ENCODE measurements around the gene RNF26.
A peak's percentile ranks its signal among the peaks of the same experiment; 100 is the strongest.

Gene RNF26

DNA sequence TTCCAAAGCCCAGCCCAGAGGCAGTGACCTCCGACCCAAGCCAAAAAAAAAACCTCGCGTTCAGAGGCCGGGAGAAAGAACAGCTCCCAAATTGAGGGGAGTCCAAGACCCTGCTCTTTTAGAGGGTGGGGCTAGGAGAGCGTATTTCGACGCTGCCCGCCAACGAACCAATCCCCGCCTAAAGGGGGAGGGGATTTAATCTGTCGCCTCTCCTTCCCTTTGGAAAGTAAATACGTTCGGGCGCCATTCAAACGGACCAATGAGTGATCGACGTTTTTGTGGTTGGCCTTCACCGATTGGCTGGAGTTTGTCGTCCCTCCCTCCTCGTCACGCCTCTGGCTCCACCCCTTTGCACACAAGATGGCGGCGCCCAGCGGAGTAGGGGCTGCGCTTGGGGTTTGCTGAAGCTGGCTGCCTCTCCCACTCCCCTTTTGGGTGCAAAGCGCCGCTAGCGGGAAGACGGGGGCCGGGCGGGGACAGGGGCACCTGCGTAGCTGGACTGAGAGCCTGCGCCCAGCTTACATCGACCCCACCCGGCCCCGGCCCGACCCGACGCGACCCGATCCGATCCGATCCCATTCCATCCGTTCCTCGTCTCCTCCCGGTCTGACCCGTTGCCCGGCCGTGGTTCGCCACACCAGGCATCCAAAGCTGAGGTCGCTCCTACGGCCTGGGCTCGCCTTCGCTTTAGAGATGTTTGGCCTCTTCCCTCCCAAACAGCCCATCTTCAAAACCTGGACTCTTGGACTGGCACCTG lies at the start of gene RNF26:
Gene RNF26 (plus strand): TSS at position 354 of the 757 bp plus-strand sequence. CDS start 596 bp downstream, outside the sequence.
- peak; percentile 97 for DNase-seq

DNA sequence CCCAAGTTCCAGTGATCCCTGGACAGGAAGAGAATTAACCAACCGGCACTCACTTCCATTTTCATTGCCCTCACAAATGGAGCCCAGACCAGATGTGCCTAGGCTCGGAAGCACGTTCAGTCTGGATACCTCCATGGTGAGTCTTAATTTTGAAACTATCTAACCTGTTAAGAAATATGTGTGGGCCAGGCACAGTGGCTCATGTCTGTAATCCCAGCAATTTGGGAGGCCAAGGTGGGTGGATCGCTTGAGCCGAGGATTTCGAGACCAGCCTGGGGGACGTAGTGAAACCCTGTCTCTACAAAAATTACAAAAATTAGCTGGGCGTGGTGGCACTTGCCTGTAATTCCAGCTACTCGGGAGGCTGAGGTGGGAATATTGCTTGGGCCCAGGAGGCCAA lies 48.9 kb upstream of the RNF26 start:
- DNase-seq, result no peak

GRCh38 chr11:119288219-119288618 lies 46.1 kb upstream of the RNF26 start:
- no peak for DNase-seq

DNA sequence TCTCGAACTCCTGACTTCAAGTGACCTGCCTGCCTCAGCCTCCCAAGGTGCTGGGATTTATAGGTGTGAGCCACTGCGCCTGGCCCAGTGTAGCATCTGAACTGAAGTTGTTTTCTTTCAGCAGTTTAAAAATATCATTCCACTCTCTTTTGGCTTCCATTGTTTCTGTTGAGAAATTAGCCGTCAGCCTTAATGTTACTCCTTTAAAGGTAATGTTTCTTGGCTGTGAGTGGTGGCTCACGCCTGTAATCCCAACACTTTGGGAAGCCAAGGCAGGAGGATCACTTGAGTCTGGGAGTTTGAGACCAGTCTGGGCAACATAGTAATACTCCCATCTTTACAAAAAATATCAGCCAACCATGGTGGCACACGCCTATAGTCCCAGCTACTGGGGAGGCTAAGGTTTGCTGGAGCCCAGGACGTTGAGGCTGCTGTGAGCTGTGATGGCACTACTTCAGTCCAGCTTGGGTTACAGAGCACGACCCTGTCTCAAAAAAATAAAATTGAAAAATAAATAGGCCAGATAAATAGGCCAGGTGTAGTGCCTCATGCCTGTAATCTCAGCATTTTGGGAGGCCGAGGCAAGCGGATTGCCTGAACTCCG lies 43.3 kb upstream of the RNF26 start:
- DNase-seq, result no peak

GRCh38 chr11:119293461-119293860 lies 40.9 kb upstream of the RNF26 start:
- DNase-seq, result no peak

GRCh38 chr11:119295178-119295577 lies 39.1 kb upstream of the RNF26 start:
- DNase-seq, result no peak

DNA sequence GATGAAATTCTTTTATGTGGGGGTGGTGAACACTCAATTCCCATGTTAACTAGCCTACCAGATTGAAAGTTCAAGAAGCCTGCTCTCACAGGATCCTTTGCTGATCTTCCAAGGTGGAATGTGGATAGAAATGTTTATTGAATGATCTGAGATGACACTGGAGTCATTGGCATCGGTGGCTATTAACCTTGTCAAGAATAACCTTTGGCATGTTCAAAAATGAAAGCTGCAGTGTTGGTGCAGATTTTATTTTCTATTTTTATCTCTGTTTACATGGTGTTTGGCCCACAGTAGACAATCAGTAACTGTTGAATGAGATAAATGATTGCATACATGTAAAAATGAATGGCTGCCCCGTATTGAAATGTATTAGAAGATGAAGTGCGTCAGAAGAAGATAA lies 36.4 kb upstream of the RNF26 start:
- DNase-seq, result no peak

- no peak for DNase-seq
Observed at GRCh38 chr11:119298726-119299125, 35.6 kb upstream of the RNF26 start.

- DNase-seq, result no peak
Observed at GRCh38 chr11:119299416-119299815, 34.9 kb upstream of the RNF26 start.

GRCh38 chr11:119300198-119300964 lies 33.9 kb upstream of the RNF26 start:
- no peak for DNase-seq

DNA sequence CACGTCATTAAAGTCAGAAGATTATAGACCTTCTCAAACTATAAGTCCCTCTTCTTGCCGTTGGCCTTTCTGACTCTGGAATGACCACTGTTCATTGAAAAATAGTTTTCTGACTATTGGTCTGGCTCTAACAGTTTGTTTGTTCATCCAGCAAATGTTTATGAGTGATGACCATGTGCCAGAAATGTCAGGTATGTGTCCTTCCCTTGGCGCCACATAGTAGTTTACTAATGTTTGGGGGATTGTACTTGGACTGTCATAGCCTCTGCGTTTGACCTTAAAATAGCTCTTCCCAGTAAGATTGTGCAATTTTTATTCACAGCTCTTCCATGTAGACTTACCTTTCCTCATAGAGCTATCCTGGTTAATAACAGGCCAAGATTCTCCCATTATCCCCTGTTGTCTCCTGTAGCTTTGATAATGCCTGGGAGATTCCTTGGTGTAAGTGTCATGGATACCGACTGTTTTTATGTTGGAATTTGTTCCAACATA lies 31.1 kb upstream of the RNF26 start:
- DNase-seq, result no peak

DNA sequence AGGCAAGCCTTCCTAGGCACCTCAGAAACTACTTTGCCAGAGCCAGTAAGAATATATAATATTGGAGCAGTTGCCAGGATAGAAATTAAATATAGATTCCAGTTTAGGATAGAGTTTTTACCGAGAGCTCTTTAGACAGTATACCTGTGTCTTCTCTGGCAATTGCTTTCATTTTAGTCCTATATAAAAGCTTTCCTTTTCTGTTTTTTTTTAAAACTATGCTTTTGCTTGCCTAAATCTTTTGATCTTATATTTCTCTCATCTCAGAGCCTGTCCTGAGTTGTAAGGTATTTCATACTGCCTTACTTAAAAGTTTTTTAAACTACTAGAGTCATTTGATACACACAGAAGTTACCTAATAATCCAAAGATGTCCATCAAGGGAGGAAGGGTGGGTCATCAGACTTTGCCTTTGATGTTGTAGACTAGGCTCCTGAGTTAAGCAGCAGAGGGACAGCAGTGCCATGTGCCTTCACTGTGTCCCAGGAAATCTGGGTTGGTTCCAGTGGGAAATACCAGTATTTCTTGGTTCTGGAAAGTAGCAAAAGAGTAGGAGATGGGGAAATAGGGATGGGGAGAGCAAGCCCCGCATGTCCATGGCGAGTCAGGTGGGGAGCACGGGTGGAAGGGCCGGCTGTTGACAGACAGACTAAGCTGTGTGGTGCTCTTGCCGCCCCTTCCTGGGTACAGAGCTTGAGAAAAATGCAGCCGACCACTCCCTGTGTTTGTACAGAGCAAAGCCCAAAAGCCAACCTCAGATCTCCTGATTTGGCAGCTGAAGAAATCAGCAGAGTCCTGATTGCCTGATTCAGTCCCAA lies 28.6 kb upstream of the RNF26 start:
- no peak for DNase-seq

DNA sequence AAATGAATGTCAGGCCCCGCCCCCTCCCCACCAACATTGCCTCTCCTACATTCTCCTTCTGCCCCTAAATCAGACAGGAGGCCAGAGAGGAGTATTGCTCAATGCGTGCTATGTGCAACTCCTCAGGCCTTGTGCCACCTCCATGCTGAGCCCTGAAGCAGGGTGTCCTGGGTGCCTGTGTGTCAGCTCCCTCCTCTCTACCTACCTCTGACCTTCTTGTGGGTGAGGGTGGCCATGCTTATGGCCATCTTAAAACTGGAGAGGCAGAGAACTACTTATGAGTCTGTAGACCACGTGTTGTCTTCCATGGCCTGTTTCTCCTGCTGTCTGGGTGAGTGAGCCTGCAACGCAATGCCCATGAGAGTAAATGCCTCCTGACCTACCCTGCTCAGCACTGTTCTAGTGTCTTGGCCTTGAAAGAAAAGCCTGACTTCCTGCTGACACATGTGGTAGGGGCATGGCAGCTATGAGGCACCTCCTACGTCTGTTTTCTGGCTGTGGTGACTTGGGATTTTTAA lies 27.9 kb upstream of the RNF26 start:
- DNase-seq, result no peak

- DNase-seq, result no peak
Observed at GRCh38 chr11:119307219-119307618, 27.1 kb upstream of the RNF26 start.

GRCh38 chr11:119307974-119308373 lies 26.4 kb upstream of the RNF26 start:
- no peak for DNase-seq

- no peak for DNase-seq
Observed at GRCh38 chr11:119309411-119309810, 24.9 kb upstream of the RNF26 start.

DNA sequence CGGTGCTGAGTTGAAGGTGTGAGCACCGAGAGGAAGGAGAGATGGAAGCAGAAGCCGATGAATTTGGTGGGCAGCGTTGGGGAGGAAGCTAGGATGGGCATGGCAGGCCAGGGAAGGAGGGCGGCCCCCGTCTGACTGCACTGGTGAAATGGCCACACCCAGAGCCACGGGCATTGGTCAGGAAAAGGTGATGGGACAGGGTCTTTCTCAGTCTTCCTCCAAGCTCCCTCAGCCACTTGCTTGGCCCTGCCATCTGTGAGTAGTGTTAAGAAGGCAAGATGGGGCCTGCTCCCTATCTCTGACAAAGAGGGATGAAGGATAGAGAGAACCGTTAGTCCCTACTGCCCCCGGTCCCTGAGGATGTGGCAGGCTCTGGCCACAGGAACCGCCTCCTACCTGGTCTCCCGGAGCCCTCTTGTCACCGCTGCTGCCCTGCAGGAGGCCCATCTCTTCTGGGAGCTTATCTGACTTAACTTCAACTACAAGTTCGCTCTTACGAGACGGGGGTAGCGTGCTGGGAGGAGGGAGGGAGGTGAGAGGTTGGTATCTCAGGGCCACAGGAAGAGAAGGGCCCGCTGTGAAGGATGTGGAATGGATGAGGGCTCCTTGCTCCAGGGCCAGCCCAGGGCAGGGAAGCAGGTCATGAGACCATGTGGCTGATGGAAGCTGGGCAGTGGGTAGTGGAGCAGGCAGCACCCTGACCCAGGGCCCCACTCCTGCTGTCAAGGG lies 24.2 kb upstream of the RNF26 start:
- DNase-seq, result no peak

GRCh38 chr11:119310682-119311052 lies 23.7 kb upstream of the RNF26 start:
- DNase-seq, result no peak

GRCh38 chr11:119314726-119315125 lies 19.6 kb upstream of the RNF26 start:
- DNase-seq, result no peak

DNA sequence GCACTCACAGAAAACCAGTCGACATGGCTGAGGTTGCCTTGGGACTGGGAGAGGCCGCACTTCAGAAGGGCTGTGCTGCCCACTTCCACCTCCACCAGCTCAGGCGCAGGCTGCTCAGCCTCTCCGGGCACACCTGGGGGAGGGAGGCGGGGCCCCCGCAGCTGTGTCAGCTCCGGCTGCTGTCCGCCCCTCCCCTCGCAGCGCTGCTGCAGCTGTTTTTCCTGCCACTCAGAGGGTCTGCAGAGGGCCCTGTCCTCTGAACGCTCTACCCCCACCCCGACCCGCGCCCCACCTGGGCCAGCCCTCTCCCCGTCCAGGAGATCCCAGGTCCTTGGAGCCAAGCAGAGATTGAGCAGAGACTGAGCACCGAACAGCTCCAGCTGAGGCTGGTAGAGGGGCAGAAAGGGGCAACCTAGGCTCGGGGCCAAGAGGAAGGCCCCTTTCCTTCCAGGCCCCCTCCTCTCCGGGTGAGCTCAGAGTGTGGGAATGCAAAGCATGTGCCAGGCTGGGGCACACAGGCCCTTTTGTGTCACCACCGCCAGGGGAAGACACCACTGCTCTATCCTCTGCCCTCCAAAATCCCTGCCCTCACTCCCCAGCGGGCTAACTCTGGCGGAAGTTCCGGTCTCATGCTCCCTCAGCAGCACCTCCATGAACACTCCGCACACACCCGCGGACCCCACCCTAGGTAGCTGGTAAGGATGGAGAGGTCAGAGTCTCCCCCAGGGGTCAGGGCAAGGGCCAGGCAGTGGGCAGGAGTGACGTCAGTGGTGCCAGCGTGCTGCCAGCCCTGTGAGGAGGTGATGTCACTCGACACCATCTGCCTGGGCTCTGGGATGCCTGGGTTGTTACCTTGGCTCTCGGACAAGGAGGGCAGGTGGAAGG lies 19.0 kb upstream of the RNF26 start:
- peak; percentile 25 for DNase-seq

All from NCI-H774 (cell line).